NAMALWA (cell line): ENCODE data around the gene SPAG6.
A peak's percentile ranks its signal among the peaks of the same experiment; 100 is the strongest.
"Not testable (repeated sequence)": the region's sequence is repeated elsewhere in the genome, so short reads cannot be mapped to it uniquely, and the experiment has no call there.

ENCODE experiments used
- DNase-seq: peaks from one replicate; pipeline ENCODE4 v3.0.0-alpha.2; 2015; ENCODE audit warnings: low spot score

Gene SPAG6

GRCh38 chr10:22341190-22341925 lies 3.9 kb upstream of the SPAG6 start:
- DNase-seq, result peak; percentile 42

- no peak for DNase-seq
Observed at GRCh38 chr10:22341926-22342196, 3.4 kb upstream of the SPAG6 start.

GRCh38 chr10:22342421-22342820 lies 2.9 kb upstream of the SPAG6 start:
- DNase-seq, result peak; percentile 48

GRCh38 chr10:22343731-22344130 lies 1.6 kb upstream of the SPAG6 start:
- peak; percentile 35 for DNase-seq

- DNase-seq, result peak; percentile 80
Observed at GRCh38 chr10:22344249-22344648, 1.0 kb upstream of the SPAG6 start.

- DNase-seq, result no peak
Observed at GRCh38 chr10:22344781-22345300, 455 bp upstream of the SPAG6 start.

GRCh38 chr10:22346096-22346661 lies 883 bp downstream of the SPAG6 start:
- no peak for DNase-seq

GRCh38 chr10:22349755-22350154 lies 4.5 kb downstream of the SPAG6 start:
- no peak for DNase-seq

GRCh38 chr10:22351131-22351703 lies 5.9 kb downstream of the SPAG6 start:
- DNase-seq, result no peak

- no peak for DNase-seq
Observed at GRCh38 chr10:22356324-22356873, 11.1 kb downstream of the SPAG6 start.

- DNase-seq, result not testable (repeated sequence)
Observed at GRCh38 chr10:22357770-22358169, 12.5 kb downstream of the SPAG6 start.

GRCh38 chr10:22363305-22363704 lies 18.0 kb downstream of the SPAG6 start:
- DNase-seq, result no peak

- DNase-seq, result no peak
Observed at GRCh38 chr10:22364407-22365140, 19.3 kb downstream of the SPAG6 start.

GRCh38 chr10:22365233-22365632 lies 19.9 kb downstream of the SPAG6 start:
- DNase-seq, result peak; percentile 48

- no peak for DNase-seq
Observed at GRCh38 chr10:22365644-22366434, 20.5 kb downstream of the SPAG6 start.

- no peak for DNase-seq
Observed at GRCh38 chr10:22366435-22366703, 21.1 kb downstream of the SPAG6 start.

GRCh38 chr10:22366771-22367170 lies 21.5 kb downstream of the SPAG6 start:
- no peak for DNase-seq

GRCh38 chr10:22367471-22367870 lies 22.2 kb downstream of the SPAG6 start:
- DNase-seq, result no peak

GRCh38 chr10:22368402-22368801 lies 23.1 kb downstream of the SPAG6 start:
- DNase-seq, result no peak

GRCh38 chr10:22368981-22369380 lies 23.7 kb downstream of the SPAG6 start:
- no peak for DNase-seq

GRCh38 chr10:22369434-22370072 lies 24.3 kb downstream of the SPAG6 start:
- peak; percentile 42 for DNase-seq
